OCI-LY1 (cell line): ENCODE results near the gene USP7.

Experiments used
- H2AFZ ChIP-seq: fragments of 200-600 bp; sonication (generic), shearing (Covaris generic); 2 replicates; pipeline ENCODE4 v1.6.0; 2014; ENCODE audit warnings: antibody characterized with exemption, mild to moderate bottlenecking, low read length
- H3F3A ChIP-seq: fragments of 200-600 bp; sonication (generic), shearing (Covaris generic); 2 replicates; pipeline ENCODE4 v1.6.0; 2014; ENCODE audit warnings: mild to moderate bottlenecking, antibody characterized with exemption, low read length, moderate library complexity; ENCODE audit not compliant: insufficient read depth
- H3K27ac ChIP-seq: fragments of 200-600 bp; sonication (generic); 2 replicates; pipeline ENCODE4 v1.5.1; 2014; ENCODE audit warnings: low read length, mixed run types, mild to moderate bottlenecking, low read depth; ENCODE audit not compliant: poor library complexity, severe bottlenecking
- H3K27me3 ChIP-seq: fragments of 200-600 bp; sonication (generic); 2 replicates; pipeline ENCODE4 v1.6.0; 2014; ENCODE audit warnings: antibody characterized with exemption, mild to moderate bottlenecking, low read length, moderate library complexity; ENCODE audit not compliant: insufficient read depth
- H3K36me3 ChIP-seq: fragments of 200-600 bp; sonication (generic); 2 replicates; pipeline ENCODE4 v1.6.1; 2014; ENCODE audit warnings: mild to moderate bottlenecking, antibody characterized with exemption, low read length, moderate library complexity, mixed read lengths; ENCODE audit not compliant: insufficient read depth
- H3K4me1 ChIP-seq: fragments of 200-600 bp; sonication (generic); 2 replicates; pipeline ENCODE4 v1.5.1; 2014; ENCODE audit warnings: mild to moderate bottlenecking, low read length, moderate library complexity; ENCODE audit not compliant: insufficient read depth, severe bottlenecking
- H3K4me2 ChIP-seq: fragments of 200-600 bp; sonication (generic), shearing (Covaris generic); 2 replicates; pipeline ENCODE4 v1.6.1; 2014; ENCODE audit warnings: low read length
- H3K4me3 ChIP-seq: fragments of 200-600 bp; sonication (generic); 2 replicates; pipeline ENCODE4 v1.5.1; 2014; ENCODE audit warnings: low read length, low read depth, mild to moderate bottlenecking, mixed read lengths; ENCODE audit not compliant: poor library complexity, severe bottlenecking
- H3K79me2 ChIP-seq: fragments of 200-600 bp; shearing (Covaris generic); 2 replicates; pipeline ENCODE4 v1.6.1; 2016; ENCODE audit warnings: mixed run types, low read length, mixed read lengths; ENCODE audit not compliant: insufficient read depth
- H3K9ac ChIP-seq: fragments of 200-600 bp; sonication (generic), shearing (Covaris generic); 2 replicates; pipeline ENCODE4 v1.6.1; 2014; ENCODE audit warnings: mild to moderate bottlenecking, low read length, mixed read lengths
- H3K9me2 ChIP-seq: fragments of 200-600 bp; sonication (generic), shearing (Covaris generic); 2 replicates; pipeline ENCODE4 v1.6.1; 2014; ENCODE audit warnings: low read depth, mild to moderate bottlenecking, low read length, mixed read lengths
- H3K9me3 ChIP-seq: fragments of 200-600 bp; shearing (Covaris generic); 2 replicates; pipeline ENCODE4 v1.6.1; 2014; ENCODE audit warnings: low read length, mixed read lengths
- H4K20me1 ChIP-seq: fragments of 200-600 bp; sonication (generic), shearing (Covaris generic); 2 replicates; pipeline ENCODE4 v1.6.0; 2016; ENCODE audit warnings: mild to moderate bottlenecking, low read length; ENCODE audit not compliant: insufficient read depth
- EZH2 ChIP-seq: fragments of 200-600 bp; sonication (generic), shearing (Covaris generic); IDR thresholded peaks from 2 replicates; pipeline ENCODE4 v1.8.0; 2017; ENCODE audit warnings: borderline replicate concordance, mixed run types, mild to moderate bottlenecking, antibody characterized with exemption, low read length, moderate library complexity, mixed read lengths
- TF ChIP-seq, protein P1 (sequence below): fragments of 200-600 bp; sonication (generic), shearing (Covaris generic); IDR thresholded peaks from 2 replicates; pipeline ENCODE4 v1.5.1; 2017; ENCODE audit warnings: mild to moderate bottlenecking, antibody characterized with exemption, low read length, moderate library complexity, mixed read lengths

The USP7 gene

GRCh38 chr16:8854298-8854948 is 109.3 kb downstream of the USP7 start:
- no peak overlapping the region for H3K4me3 ChIP-seq
- H4K20me1 ChIP-seq, result no peaks in the 10 kb centered on the region
- peaks cover 90% of the 10 kb centered on the region for H3K36me3 ChIP-seq
- H3K4me2 ChIP-seq, result no peak overlapping the region
- no peak overlapping the region for H3K9ac ChIP-seq
- H3K27me3 ChIP-seq, result no peaks in the 10 kb centered on the region
- H3K4me1 ChIP-seq, result no peaks in the 10 kb centered on the region
- no peaks in the 10 kb centered on the region for H3F3A ChIP-seq
- H2AFZ ChIP-seq, result no peak overlapping the region
- H3K9me2 ChIP-seq, result no peaks in the 10 kb centered on the region
- H3K27ac ChIP-seq, result no peak overlapping the region
- no peak for TF ChIP-seq EZH2
- TF ChIP-seq, protein P1, sequence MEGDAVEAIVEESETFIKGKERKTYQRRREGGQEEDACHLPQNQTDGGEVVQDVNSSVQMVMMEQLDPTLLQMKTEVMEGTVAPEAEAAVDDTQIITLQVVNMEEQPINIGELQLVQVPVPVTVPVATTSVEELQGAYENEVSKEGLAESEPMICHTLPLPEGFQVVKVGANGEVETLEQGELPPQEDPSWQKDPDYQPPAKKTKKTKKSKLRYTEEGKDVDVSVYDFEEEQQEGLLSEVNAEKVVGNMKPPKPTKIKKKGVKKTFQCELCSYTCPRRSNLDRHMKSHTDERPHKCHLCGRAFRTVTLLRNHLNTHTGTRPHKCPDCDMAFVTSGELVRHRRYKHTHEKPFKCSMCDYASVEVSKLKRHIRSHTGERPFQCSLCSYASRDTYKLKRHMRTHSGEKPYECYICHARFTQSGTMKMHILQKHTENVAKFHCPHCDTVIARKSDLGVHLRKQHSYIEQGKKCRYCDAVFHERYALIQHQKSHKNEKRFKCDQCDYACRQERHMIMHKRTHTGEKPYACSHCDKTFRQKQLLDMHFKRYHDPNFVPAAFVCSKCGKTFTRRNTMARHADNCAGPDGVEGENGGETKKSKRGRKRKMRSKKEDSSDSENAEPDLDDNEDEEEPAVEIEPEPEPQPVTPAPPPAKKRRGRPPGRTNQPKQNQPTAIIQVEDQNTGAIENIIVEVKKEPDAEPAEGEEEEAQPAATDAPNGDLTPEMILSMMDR, result no peak
- H3K79me2 ChIP-seq, result no peaks in the 10 kb centered on the region
- H3K9me3 ChIP-seq, result no peaks in the 10 kb centered on the region

- H3K4me3 ChIP-seq, result no peak overlapping the region
- H4K20me1 ChIP-seq, result no peaks in the 10 kb centered on the region
- H3K4me2 ChIP-seq, result no peak overlapping the region
- no peaks in the 10 kb centered on the region for H3K4me1 ChIP-seq
- no peaks in the 10 kb centered on the region for H3F3A ChIP-seq
- no peak overlapping the region for H2AFZ ChIP-seq
- no peaks in the 10 kb centered on the region for H3K79me2 ChIP-seq
- H3K9ac ChIP-seq, result no peak overlapping the region
- H3K9me3 ChIP-seq, result no peaks in the 10 kb centered on the region
- H3K36me3 ChIP-seq, result peaks cover 90% of the 10 kb centered on the region
- H3K9me2 ChIP-seq, result no peaks in the 10 kb centered on the region
- TF ChIP-seq EZH2, result no peak
- TF ChIP-seq, protein P1, result no peak
- H3K27ac ChIP-seq, result no peak overlapping the region
- no peaks in the 10 kb centered on the region for H3K27me3 ChIP-seq
Measured at GRCh38 chr16:8853611-8854010, 110.1 kb downstream of the USP7 start.

DNA sequence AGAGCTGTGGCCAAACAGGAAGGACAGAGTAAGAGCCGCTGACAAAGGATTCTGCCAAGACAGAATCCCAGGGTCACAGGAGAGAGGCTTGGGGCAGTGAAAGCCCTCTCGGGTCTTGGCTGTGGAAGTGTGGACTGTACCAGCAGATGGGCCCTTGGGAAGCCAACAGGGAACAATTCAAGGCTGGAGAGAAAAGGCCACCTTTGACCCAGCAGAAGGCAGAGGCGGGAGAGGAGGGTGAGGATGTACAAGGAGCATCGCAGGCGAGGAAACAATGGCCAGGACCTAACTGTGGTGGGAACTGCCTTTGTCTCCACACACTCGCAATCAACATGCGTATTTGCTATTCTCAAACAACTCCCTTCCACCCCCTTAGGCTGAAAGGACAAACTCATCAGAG is 110.6 kb downstream of the USP7 start:
- Histone ChIP-seq H4K20me1 (no peaks in the 10 kb centered on the region), H3K9me3 (no peaks in the 10 kb centered on the region), H3K27me3 (no peaks in the 10 kb centered on the region), H2AFZ (no peak overlapping the region), H3K9ac (no peak overlapping the region), H3F3A (no peaks in the 10 kb centered on the region), H3K9me2 (no peaks in the 10 kb centered on the region), H3K79me2 (no peaks in the 10 kb centered on the region), H3K4me3 (no peak overlapping the region), H3K27ac (no peak overlapping the region), H3K4me2 (no peak overlapping the region), H3K4me1 (no peaks in the 10 kb centered on the region), H3K36me3 (peaks cover 88% of the 10 kb centered on the region)
- no peak for TF ChIP-seq EZH2

DNA sequence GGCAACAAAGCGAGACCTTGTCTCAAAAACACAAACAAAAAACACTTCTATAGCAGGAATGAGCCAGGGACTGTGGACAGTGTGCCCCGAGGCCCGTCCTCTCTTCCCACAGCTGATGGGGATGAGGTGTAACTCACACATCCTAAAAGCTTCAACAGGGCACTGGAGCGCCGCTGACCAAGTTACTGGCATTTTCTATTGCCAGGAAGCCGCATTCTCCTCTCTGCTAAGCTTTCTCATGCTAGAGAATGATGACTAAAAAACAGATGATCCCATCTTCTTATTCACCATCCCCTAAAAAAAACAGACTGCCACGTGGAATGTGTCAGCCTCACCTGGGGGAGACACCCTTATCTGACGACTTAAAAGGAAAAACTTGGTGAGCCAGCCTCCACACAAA is 111.2 kb downstream of the USP7 start:
- Histone ChIP-seq H3K9ac (no peak overlapping the region), H3K9me3 (no peaks in the 10 kb centered on the region), H3K4me1 (no peaks in the 10 kb centered on the region), H3K4me2 (no peak overlapping the region), H3F3A (no peaks in the 10 kb centered on the region), H3K27me3 (no peaks in the 10 kb centered on the region), H3K36me3 (peaks cover 90% of the 10 kb centered on the region), H2AFZ (no peak overlapping the region), H4K20me1 (no peaks in the 10 kb centered on the region), H3K27ac (no peak overlapping the region), H3K79me2 (no peaks in the 10 kb centered on the region), H3K4me3 (no peak overlapping the region), H3K9me2 (no peaks in the 10 kb centered on the region)
- TF ChIP-seq, protein P1, result no peak
- no peak for TF ChIP-seq EZH2
